Islet precursor cell (in vitro differentiated cells): Measurements from ENCODE around the gene PNPLA6.

Experiments
- DNase-seq: peaks from one replicate; pipeline ENCODE4 v3.0.0-alpha.2; 2018

PNPLA6 gene

GRCh38 chr19:7602935-7603497, 67.5 kb downstream of the PNPLA6 start:
- no peak for DNase-seq

GRCh38 chr19:7603919-7604318, 68.4 kb downstream of the PNPLA6 start:
- no peak for DNase-seq

- peak; percentile 62 for DNase-seq
Observed at GRCh38 chr19:7605490-7606222, 70.1 kb downstream of the PNPLA6 start.

- DNase-seq, result no peak
Observed at GRCh38 chr19:7606289-7606688, 70.8 kb downstream of the PNPLA6 start.

GRCh38 chr19:7607212-7607873, 71.8 kb downstream of the PNPLA6 start:
- DNase-seq, result no peak

- DNase-seq, result no peak
Observed at GRCh38 chr19:7607874-7608560, 72.5 kb downstream of the PNPLA6 start.

GRCh38 chr19:7610491-7611240, 75.1 kb downstream of the PNPLA6 start:
- peak; percentile 52 for DNase-seq
